ENCODE data around the gene ATG10.

- TF ChIP-seq CTCF (IDR thresholded peaks at IDR 0.05) (no peak), POLR2AphosphoS5 (IDR thresholded peaks at IDR 0.05; ENCODE audit: insufficient read depth in 1 of 2, low read depth in 1 of 2) (no peak), POLR2A (IDR thresholded peaks at IDR 0.05) (no peak)
These were observed 59.6 kb downstream of the ATG10 start for GRCh38 chr5:82031220-82032119.
